Stomach (tissue), 9 donors: ENCODE measurements around the gene RABGEF1. TPM values are rescaled to one million over a fixed set of nuclear protein-coding genes. Genes with fewer than 3 reads are reported as not detected.

Experiments used
- DNase-seq, 2 donors: peaks; one replicate each; pipeline versions ENCODE4 v3.0.0 to v3.0.0-alpha.2; 2013 to 2019
- H3K27ac ChIP-seq, 5 donors: fragments of 200-600 bp in 4 of 5; sonication (generic) in 4 of 5; one replicate each; pipeline ENCODE4 v1.5.1; 2013 to 2019; ENCODE audit warnings: mild to moderate bottlenecking in 1 of 5, moderate library complexity in 1 of 5
- H3K27me3 ChIP-seq, 3 donors: fragments of 200-600 bp; sonication (generic); one replicate each; pipeline ENCODE4 v1.5.1; 2017 to 2019; ENCODE audit warnings: mixed run types in 1 of 3
- H3K36me3 ChIP-seq, 4 donors: fragments of 200-600 bp; sonication (generic); 1 replicate in 3 of 4; 2 replicates in 1 of 4; pipeline ENCODE4 v1.5.1; 2016 to 2019
- H3K4me1 ChIP-seq, 4 donors: fragments of 200-600 bp; sonication (generic); one replicate each; pipeline ENCODE4 v1.5.1; 2016 to 2019
- H3K4me3 ChIP-seq, 4 donors: fragments of 200-600 bp; sonication (generic) in 3 of 4; one replicate each; pipeline ENCODE4 v1.5.1; 2016 to 2019; ENCODE audit warnings: mild to moderate bottlenecking in 1 of 4
- H3K9me3 ChIP-seq, 4 donors: fragments of 200-600 bp; sonication (generic); one replicate each; pipeline ENCODE4 v1.5.1; 2016 to 2019
- EP300 ChIP-seq: sonication (generic); formaldehyde crosslinking; IDR thresholded peaks from one replicate; pipeline ENCODE4 v1.6.1; 2017; ENCODE audit warnings: antibody characterized with exemption
- POLR2A ChIP-seq, 4 donors: fragments of 450-650 bp; IDR thresholded peaks; one replicate each; pipeline ENCODE4 v1.6.1; 2016; ENCODE audit warnings: antibody characterized with exemption in 4 of 4, control low read depth in 2 of 4, mild to moderate bottlenecking in 1 of 4, moderate library complexity in 1 of 4
- POLR2AphosphoS5 ChIP-seq, 3 donors: sonication (generic); formaldehyde crosslinking; IDR thresholded peaks; one replicate each; pipeline ENCODE4 v1.6.1; 2016; ENCODE audit warnings: antibody characterized with exemption in 3 of 3
- WGBS, 5 donors: extraction: QIAGEN DNeasy Blood & Tissue Kit in 3 of 5; methylation state at CpG; one replicate each; pipeline versions ENCODE4 v1.1.5 to v1.1.7; 2013 to 2018; 5-methylcytosine and 5-hydroxymethylcytosine counted together
- intact Hi-C: fragments of 100-400 bp; cut with DNase I; formaldehyde crosslinking; loops from one replicate; pipeline ENCODE4 v1.15.1; 2023; ENCODE audit warnings: low total_unique reads
- polyA plus RNA-seq, 3 donors: library from polyadenylated mRNA; stranded (reverse); fragments of 200-250 nt; gene quantifications; one replicate each; pipeline ENCODE4 v1.2.3, GENCODE V29; 2013
- total RNA-seq, 5 donors: library from RNA; depleted of rRNA; stranded (reverse); fragments of >200 nt; gene quantifications; one replicate each; pipeline versions ENCODE4 v1.1.0 to v1.2.3, GENCODE V29; 2014 to 2016
- TF ChIP-seq, protein P1 (sequence below), 7 experiments: fragments of 450-650 bp in 4 of 7; fragments of 200-600 bp in 3 of 7; sonication (generic) in 3 of 7; IDR thresholded peaks; one replicate each; pipeline ENCODE4 v1.5.1; 2016 to 2019; ENCODE audit warnings: antibody characterized with exemption in 7 of 7, control low read depth in 2 of 7, mild to moderate bottlenecking in 1 of 7
- donor health status: healthy with polysubstance abuse.
- donor health status: Bipolar disorder and iron deficiency.
- donor health status: healthy.

Gene RABGEF1
- total and polyA plus RNA-seq, 8 donors = 10.1 to 61.6 (median 20.8) TPM

DNA sequence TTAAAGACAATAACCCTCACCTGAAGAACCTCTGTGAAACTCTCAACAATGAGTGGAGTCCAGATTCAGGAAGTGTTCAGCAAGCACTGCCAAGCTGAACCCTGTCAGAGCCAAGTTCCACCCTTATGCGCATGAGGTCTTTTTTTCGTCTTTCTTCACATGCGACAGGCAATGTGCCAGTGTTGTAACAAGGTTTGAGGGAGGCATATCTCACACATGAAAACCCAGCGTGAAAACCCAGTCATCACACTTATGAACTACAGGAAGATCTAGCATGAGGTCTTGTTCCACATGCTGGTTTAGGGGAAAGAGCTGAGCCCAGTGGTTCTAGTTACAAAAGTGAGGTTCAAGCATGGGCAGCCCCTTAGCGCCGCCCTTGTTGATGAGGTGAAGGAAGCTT lies 49.7 kb downstream of the RABGEF1 start:
- 85 to 96% (median 88%) methylated on average over 6 of the region's 6 CpGs for WGBS, 5 donors
- intact Hi-C loops = no loop called here
- Histone ChIP-seq H3K4me1 (no peaks in the 10 kb centered on the region), H3K4me3 (no peak overlapping the region), H3K27me3 (no peaks in the 10 kb centered on the region), H3K27ac (no peak overlapping the region), H3K9me3 (no peaks in the 10 kb centered on the region), H3K36me3 (peaks cover 25 to 95% (median 93%) of the 10 kb centered on the region in 4 donors)
- no peak for DNase-seq
- TF ChIP-seq EP300 = no peak
- TF ChIP-seq POLR2AphosphoS5 (IDR thresholded peaks at IDR 0.05) = no peak
- TF ChIP-seq, protein P1, sequence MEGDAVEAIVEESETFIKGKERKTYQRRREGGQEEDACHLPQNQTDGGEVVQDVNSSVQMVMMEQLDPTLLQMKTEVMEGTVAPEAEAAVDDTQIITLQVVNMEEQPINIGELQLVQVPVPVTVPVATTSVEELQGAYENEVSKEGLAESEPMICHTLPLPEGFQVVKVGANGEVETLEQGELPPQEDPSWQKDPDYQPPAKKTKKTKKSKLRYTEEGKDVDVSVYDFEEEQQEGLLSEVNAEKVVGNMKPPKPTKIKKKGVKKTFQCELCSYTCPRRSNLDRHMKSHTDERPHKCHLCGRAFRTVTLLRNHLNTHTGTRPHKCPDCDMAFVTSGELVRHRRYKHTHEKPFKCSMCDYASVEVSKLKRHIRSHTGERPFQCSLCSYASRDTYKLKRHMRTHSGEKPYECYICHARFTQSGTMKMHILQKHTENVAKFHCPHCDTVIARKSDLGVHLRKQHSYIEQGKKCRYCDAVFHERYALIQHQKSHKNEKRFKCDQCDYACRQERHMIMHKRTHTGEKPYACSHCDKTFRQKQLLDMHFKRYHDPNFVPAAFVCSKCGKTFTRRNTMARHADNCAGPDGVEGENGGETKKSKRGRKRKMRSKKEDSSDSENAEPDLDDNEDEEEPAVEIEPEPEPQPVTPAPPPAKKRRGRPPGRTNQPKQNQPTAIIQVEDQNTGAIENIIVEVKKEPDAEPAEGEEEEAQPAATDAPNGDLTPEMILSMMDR (IDR thresholded peaks at IDR 0.05) = no peak
- TF ChIP-seq POLR2A (IDR thresholded peaks at IDR 0.05) = no peak

GRCh38 chr7:66790725-66791124 lies 50.2 kb downstream of the RABGEF1 start:
- H3K9me3 ChIP-seq = no peaks in the 10 kb centered on the region
- WGBS, 5 donors = 92 to 98% (median 96%) methylated on average over 3 of the region's 3 CpGs
- TF ChIP-seq, protein P1 (IDR thresholded peaks at IDR 0.05) = no peak
- no peak for TF ChIP-seq POLR2A (IDR thresholded peaks at IDR 0.05)
- TF ChIP-seq POLR2AphosphoS5 (IDR thresholded peaks at IDR 0.05) = no peak
- TF ChIP-seq EP300 = no peak
- no peaks in the 10 kb centered on the region for H3K27me3 ChIP-seq
- peak in 1 of 2 donors; percentile 32 for DNase-seq
- no peaks in the 10 kb centered on the region for H3K4me1 ChIP-seq
- peaks cover 28 to 95% (median 93%) of the 10 kb centered on the region in 4 donors for H3K36me3 ChIP-seq
- intact Hi-C loops = no loop called here
- H3K4me3 ChIP-seq = no peak overlapping the region
- H3K27ac ChIP-seq = no peak overlapping the region

DNA sequence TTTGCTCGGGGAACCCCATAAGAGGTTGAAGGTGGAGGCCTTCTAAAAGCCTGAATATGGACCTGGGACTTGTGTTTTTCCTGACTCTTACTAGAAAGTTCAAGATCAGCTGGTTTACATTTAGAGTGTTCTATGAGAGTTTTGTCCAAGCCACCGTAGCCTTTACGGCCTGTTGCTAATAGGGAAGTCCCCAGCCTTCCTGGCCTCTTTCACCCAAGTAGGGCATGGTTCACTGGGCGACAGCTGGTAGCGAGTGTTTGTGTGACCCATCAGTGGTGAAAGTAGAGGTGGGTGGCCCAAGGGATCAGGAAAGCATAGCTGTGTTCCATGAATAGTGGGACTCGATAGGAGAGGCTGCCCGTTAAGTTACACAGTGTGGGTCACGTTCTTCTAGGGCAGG lies 60.1 kb downstream of the RABGEF1 start:
- intact Hi-C loops = no loop called here
- WGBS, 5 donors = 93 to 97% (median 96%) methylated on average over 8 of the region's 8 CpGs

DNA sequence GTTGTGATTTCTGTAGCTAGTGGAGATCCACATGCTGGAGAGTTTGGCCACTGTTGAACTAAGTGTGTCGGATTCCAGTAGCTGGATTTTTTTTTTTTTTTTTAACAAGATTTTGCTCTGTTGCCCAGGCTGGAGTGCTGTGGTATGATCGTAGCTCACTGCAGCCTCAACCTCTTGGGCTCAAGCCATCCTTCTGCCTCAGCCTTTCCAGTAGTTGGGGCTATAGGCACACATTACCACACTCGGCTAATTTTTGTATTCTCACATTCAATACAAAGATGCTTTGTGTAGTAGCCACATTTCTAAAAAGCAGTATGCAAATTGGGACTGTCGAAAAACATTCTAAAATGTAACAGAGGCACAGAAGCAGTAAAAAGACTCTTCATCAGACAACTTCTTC lies 63.5 kb downstream of the RABGEF1 start:
- TF ChIP-seq POLR2AphosphoS5 (IDR thresholded peaks at IDR 0.05) (no peak), POLR2A (IDR thresholded peaks at IDR 0.05) (no peak)
- H3K4me1 ChIP-seq = peaks cover 0 to 5% (median 0%) of the 10 kb centered on the region in 4 donors
- intact Hi-C loops = no loop called here

More for the DNA sequence above, 60.1 kb downstream of the RABGEF1 start:
- no peak overlapping the region for H3K4me3 ChIP-seq
- H3K4me1 ChIP-seq = peaks cover 0 to 5% (median 0%) of the 10 kb centered on the region in 4 donors
- no peaks in the 10 kb centered on the region for H3K27me3 ChIP-seq
- H3K27ac ChIP-seq = no peak overlapping the region
- no peaks in the 10 kb centered on the region for H3K9me3 ChIP-seq
- TF ChIP-seq EP300 (no peak), POLR2AphosphoS5 (IDR thresholded peaks at IDR 0.05) (no peak), POLR2A (IDR thresholded peaks at IDR 0.05) (no peak)
- TF ChIP-seq, protein P1 (IDR thresholded peaks at IDR 0.05) = no peak
- DNase-seq = no peak
- H3K36me3 ChIP-seq = peaks cover 67 to 99% (median 99%) of the 10 kb centered on the region in 4 donors

DNA sequence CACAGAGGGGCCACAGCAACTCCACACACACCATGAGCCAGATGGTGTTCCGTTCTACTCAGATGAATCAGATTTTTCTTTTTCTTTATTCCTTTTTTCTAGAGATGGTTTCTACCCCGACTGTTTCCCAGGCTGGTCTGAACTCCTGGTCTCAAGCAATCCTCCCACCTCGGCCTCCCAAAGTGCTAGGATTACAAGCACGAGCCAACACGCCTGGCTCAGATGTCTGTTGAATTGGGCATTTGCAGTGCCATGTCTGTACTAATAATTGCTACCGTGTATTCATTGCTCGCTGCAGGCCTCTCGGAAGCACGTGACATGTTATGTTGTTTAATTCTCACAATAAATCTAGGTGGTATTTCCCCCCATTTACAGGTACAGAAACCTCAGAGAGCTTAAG lies 67.2 kb downstream of the RABGEF1 start:
- intact Hi-C loops = no loop called here
- WGBS, 5 donors = 92 to 97% (median 96%) methylated on average over 9 of the region's 9 CpGs
- H3K27me3 ChIP-seq = no peaks in the 10 kb centered on the region
- peaks cover 39 to 98% (median 96%) of the 10 kb centered on the region in 4 donors for H3K36me3 ChIP-seq
- H3K4me3 ChIP-seq = no peak overlapping the region
- H3K9me3 ChIP-seq = no peaks in the 10 kb centered on the region
- DNase-seq = no peak
- TF ChIP-seq, protein P1 (IDR thresholded peaks at IDR 0.05) = no peak
- TF ChIP-seq POLR2AphosphoS5 (IDR thresholded peaks at IDR 0.05) (no peak), POLR2A (IDR thresholded peaks at IDR 0.05) (no peak), EP300 (no peak)
- peaks cover 0 to 5% (median 0%) of the 10 kb centered on the region in 4 donors for H3K4me1 ChIP-seq
- H3K27ac ChIP-seq = no peak overlapping the region

More for the DNA sequence above, 63.5 kb downstream of the RABGEF1 start:
- no peaks in the 10 kb centered on the region for H3K9me3 ChIP-seq
- H3K27ac ChIP-seq = no peak overlapping the region
- no peaks in the 10 kb centered on the region for H3K27me3 ChIP-seq
- DNase-seq = no peak
- H3K4me3 ChIP-seq = no peak overlapping the region
- H3K36me3 ChIP-seq = peaks cover 51 to 99% (median 99%) of the 10 kb centered on the region in 4 donors
- 62 to 83% (median 75%) methylated on average over 4 of the region's 4 CpGs for WGBS, 5 donors
